HG03565 (cell line): ENCODE data around the gene IMP4.
A peak's percentile ranks its signal among the peaks of the same experiment; 100 is the strongest.

Source experiments
- ATAC-seq: cut with Tn5 transposase; IDR thresholded peaks from one replicate; pipeline ENCODE4 v1.9.1; 2021; ENCODE audit warnings: mild to moderate bottlenecking, moderate library complexity; ENCODE audit not compliant: unreplicated experiment

The IMP4 gene

GRCh38 chr2:130355578-130356431 is 13.1 kb downstream of the IMP4 start, which contains the start of gene PTPN18:
TSS of gene PTPN18 (plus strand) at chr2:130356056. CDS start at chr2:130356108, 52 bp downstream.
- peak; percentile 87 for ATAC-seq

- ATAC-seq: no peak
Observed at GRCh38 chr2:130357864-130358263, 15.2 kb downstream of the IMP4 start.

DNA sequence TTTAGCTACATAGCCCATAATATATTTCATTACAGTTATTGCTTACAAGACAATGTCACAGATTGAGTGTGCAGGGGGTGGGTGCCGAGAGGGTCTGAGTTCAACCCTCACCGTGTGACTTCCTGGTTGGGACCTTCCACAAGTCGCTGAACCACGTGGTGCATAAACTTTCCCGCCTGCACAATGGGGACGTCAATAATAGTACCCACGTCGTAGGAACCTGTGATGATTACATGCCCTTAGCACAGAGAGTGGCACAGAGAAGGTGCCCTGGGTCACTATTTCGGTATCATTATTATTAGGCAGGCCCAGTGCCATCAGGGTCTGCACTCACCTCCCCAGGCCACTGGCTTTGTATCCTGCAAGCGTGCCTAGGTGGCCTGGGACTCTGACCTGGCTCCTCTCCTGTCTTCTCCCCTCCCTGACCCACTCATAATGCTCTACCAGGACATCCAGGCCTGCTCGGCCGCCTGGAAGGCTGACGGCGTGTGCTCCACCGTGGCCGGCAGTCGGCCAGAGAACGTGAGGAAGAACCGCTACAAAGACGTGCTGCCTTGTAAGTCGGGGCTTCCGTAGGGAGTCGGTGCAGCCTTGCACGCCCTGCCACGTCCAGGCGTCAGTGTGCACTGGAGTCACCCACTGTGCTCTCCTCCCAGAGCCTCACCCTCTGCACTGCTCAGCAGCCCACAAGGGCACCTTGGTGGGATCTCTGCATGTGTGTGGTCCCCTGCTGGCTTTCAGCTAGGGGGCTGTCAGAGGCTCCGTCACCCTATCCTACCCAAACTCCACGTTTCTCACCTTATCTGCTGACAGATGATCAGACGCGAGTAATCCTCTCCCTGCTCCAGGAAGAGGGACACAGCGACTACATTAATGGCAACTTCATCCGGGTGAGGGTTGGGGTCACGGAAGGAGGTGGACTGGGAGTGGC is 16.0 kb downstream of the IMP4 start:
- no peak for ATAC-seq

DNA sequence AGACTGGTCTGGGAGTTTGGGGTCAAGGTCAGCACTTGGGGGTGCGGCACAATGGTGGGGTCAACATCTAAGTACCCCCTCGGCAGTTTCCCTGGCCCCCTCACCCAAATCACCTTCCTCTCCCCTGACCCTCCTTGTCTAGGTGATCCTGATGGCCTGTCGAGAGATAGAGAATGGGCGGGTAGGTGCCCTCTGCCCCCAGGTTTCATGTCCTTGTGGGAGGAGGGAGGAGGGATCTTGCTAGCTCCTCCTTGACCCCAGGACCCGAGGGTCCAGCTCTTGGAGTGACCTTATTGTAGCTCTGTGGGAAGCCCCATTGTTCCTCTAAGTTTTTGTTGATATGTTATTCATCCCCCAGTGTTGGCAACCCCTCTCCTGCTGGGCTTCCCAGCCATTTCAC is 16.8 kb downstream of the IMP4 start:
- ATAC-seq: no peak

DNA sequence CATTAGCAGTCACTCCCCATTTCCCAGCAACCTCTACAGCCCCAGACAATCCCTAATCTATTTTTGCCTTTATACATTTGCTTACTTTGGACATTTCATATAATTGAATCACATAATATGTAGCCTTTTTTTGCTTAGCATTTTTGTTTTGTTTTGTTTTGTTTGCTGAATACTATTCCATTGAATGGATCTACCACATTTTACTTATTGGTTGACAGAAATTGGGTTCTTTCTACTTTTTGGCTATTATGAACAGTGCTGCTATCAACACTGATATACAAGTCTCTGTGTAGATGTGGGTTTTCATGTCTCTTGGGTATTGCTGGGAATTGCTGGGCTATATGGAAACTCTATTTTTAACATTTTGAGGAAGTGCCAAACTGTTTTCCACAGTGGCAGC is 20.8 kb downstream of the IMP4 start:
- no peak for ATAC-seq

DNA sequence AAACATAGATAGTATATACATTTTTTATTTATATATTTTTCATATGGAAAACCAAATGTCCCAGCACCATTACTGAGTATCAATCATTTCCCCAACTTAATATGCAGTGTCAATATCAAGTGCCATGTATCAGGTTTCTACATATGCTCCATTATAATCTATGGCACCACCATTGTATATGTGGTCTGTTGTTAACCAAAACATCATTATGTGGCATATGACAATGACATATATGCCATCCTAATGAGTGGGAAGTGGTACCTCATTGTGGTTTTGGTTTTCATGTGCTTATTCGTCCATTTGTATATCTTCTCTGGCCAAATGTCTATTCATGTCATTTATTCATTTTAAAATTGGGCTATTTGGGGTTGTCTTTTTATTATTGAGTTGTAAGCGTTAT is 22.4 kb downstream of the IMP4 start:
- no peak for ATAC-seq

DNA sequence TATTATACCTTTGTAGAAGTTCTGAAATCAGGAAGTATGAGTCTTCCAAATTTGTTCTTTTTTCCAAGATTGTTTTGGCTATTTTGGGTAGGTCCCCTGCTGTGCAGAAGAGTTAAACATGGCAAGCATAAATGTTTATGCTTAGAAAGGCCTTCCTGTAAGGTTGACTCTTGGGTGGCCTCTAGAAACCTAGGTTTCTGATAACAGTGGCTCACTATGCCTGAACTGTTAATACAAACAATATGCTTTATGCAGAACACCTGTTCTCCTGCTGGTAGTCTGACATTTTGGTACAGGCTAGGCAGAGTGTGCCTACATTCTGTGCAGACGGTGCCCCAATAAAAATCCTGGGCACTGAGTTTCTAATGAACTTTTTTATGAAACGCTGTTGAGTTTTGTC is 23.3 kb downstream of the IMP4 start:
- no peak for ATAC-seq

DNA sequence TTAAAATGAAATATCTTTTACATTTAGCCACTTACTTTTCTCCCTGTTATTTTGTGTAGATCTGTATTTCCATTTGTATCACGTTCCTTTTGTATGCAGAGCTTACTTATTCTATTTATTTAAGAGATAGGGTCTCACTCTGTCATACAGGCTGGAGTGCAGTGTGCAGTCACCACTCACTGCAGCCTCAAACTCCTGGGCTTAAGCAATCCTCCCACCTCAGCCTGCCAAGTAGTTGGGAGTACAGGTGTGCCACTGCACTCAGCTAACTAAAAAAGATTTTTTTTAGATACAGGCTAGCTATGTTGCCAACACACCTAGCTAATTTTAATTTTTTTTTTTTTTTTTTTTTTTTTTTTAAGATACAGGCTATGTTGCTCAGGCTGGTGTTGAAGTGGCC is 24.0 kb downstream of the IMP4 start:
- no peak for ATAC-seq

GRCh38 chr2:130368786-130369185 is 26.1 kb downstream of the IMP4 start:
- no peak for ATAC-seq

GRCh38 chr2:130369311-130369964 is 26.7 kb downstream of the IMP4 start:
- no peak for ATAC-seq

DNA sequence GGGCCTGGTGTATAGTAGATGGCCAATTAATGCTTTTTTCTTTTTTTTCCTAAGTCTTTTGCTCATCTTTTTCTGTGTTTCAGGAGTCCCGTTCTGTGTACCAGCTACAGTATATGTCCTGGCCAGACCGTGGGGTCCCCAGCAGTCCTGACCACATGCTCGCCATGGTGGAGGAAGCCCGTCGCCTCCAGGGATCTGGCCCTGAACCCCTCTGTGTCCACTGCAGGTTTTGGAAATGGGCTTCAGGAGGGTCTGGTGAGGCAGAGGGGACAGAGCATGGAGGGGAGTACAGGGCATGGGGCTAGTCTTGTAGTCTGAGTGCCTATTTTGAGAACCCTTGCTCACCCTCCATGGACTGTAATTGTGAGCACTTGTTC is 27.3 kb downstream of the IMP4 start:
- ATAC-seq: no peak

GRCh38 chr2:130370490-130370889 is 27.8 kb downstream of the IMP4 start:
- ATAC-seq: peak; percentile 29

DNA sequence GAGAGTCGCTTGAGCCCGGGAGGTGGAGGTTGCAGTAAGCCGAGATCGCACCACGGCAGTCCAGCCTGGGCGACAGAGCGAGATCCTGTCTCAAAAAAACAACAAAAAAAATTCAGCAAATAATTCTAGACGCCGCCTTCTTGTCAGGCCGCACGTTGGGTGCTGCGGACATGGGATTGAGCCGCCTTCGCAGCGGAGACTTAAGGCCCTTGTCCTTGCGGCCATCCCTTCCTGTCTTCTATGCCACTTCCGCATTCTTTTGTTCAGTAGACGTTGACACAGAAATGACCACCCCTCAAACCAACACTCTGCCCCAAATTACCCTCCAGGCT is 29.0 kb downstream of the IMP4 start:
- ATAC-seq: peak; percentile 18

GRCh38 chr2:130372055-130372832 is 29.5 kb downstream of the IMP4 start:
- peak; percentile 44 for ATAC-seq

GRCh38 chr2:130372833-130373807 is 30.4 kb downstream of the IMP4 start:
- ATAC-seq: no peak

- no peak for ATAC-seq
Observed at GRCh38 chr2:130373808-130374365, 31.2 kb downstream of the IMP4 start.

GRCh38 chr2:130374587-130375290 is 32.0 kb downstream of the IMP4 start:
- no peak for ATAC-seq
